CD4-positive, alpha-beta T cell treated with Interleukin-17A for 1 hour (primary cell): ENCODE measurements around the gene SLAMF7.
"Not testable (repeated sequence)": the region's sequence is repeated elsewhere in the genome, so short reads cannot be mapped to it uniquely, and the experiment has no call there.

ENCODE experiments used
- DNase-seq: peaks from one replicate; pipeline ENCODE4 v3.0.0-alpha.2; 2020

The SLAMF7 gene

GRCh38 chr1:160739098-160739511 is at the start of gene SLAMF7:
TSS of gene SLAMF7 (plus strand) at chr1:160739247. CDS start at chr1:160739302, 55 bp downstream.
- DNase-seq, result peak; percentile 65

GRCh38 chr1:160692390-160692789 is 46.7 kb upstream of the SLAMF7 start:
- peak; percentile 40 for DNase-seq

GRCh38 chr1:160702100-160702499 is 36.9 kb upstream of the SLAMF7 start:
- DNase-seq, result no peak

GRCh38 chr1:160704250-160704649 is 34.8 kb upstream of the SLAMF7 start:
- DNase-seq, result no peak

- not testable (repeated sequence) for DNase-seq
Observed at GRCh38 chr1:160705212-160705621, 33.8 kb upstream of the SLAMF7 start.

- DNase-seq, result no peak
Observed at GRCh38 chr1:160705742-160706141, 33.3 kb upstream of the SLAMF7 start.

- no peak for DNase-seq
Observed at GRCh38 chr1:160706526-160707235, 32.4 kb upstream of the SLAMF7 start.

- DNase-seq, result peak; percentile 62
Observed at GRCh38 chr1:160707236-160708064, 31.6 kb upstream of the SLAMF7 start.

GRCh38 chr1:160708118-160708517 is 30.9 kb upstream of the SLAMF7 start:
- peak; percentile 40 for DNase-seq

- DNase-seq, result peak; percentile 58
Observed at GRCh38 chr1:160708801-160709200, 30.2 kb upstream of the SLAMF7 start.

GRCh38 chr1:160709715-160710114 is 29.3 kb upstream of the SLAMF7 start:
- no peak for DNase-seq

GRCh38 chr1:160710517-160711252 is 28.4 kb upstream of the SLAMF7 start:
- no peak for DNase-seq

- no peak for DNase-seq
Observed at GRCh38 chr1:160711276-160711601, 27.8 kb upstream of the SLAMF7 start.

- DNase-seq, result peak; percentile 81
Observed at GRCh38 chr1:160711602-160712311, 27.3 kb upstream of the SLAMF7 start, which contains the start of gene CD48. TSS of gene CD48 (minus strand) at chr1:160711822. CDS start at chr1:160711763, 59 bp downstream.

- DNase-seq, result peak; percentile 78
Observed at GRCh38 chr1:160712525-160713080, 26.4 kb upstream of the SLAMF7 start.

- no peak for DNase-seq
Observed at GRCh38 chr1:160713161-160713560, 25.9 kb upstream of the SLAMF7 start.

GRCh38 chr1:160714034-160714648 is 24.9 kb upstream of the SLAMF7 start:
- peak; percentile 44 for DNase-seq

GRCh38 chr1:160716013-160716412 is 23.0 kb upstream of the SLAMF7 start:
- DNase-seq, result no peak

GRCh38 chr1:160717306-160717705 is 21.7 kb upstream of the SLAMF7 start:
- DNase-seq, result no peak

GRCh38 chr1:160718210-160718609 is 20.8 kb upstream of the SLAMF7 start:
- no peak for DNase-seq

- DNase-seq, result no peak
Observed at GRCh38 chr1:160720356-160721085, 18.5 kb upstream of the SLAMF7 start.
